ENCODE data around the gene ZNF554. TPM values are rescaled to one million over a fixed set of nuclear protein-coding genes. Genes with fewer than 3 reads are reported as not detected.

ZNF554 gene
- total RNA-seq, 1 experiment from 2014 or later = 5.9 TPM

- Histone ChIP-seq H3K4ac (ENCODE audit: low read depth, low read length) (no peak overlapping the region), H3K27me3 (ENCODE audit: insufficient read depth, low read length) (no peaks in the 10 kb centered on the region), H3K23ac (ENCODE audit: insufficient read length, low read depth, low read length) (no peak overlapping the region), H4K20me1 (ENCODE audit: control insufficient read depth, insufficient read depth, insufficient read length) (peaks cover 2% of the 10 kb centered on the region), H3K18ac (ENCODE audit: insufficient read length, low read depth, low read length) (no peak overlapping the region), H2BK15ac (ENCODE audit: low read depth, low read length) (no peak overlapping the region), H3K9ac (ENCODE audit: extremely low read depth, insufficient read length, low read length) (no peak overlapping the region), H2AK5ac (ENCODE audit: insufficient read length, low read length) (no peak overlapping the region), H3K23me2 (ENCODE audit: insufficient read length, low read depth, low read length, poor library complexity, severe bottlenecking) (no peaks in the 10 kb centered on the region), H3K56ac (ENCODE audit: insufficient read length, low read depth, low read length) (no peak overlapping the region), H3K4me2 (ENCODE audit: insufficient read depth, insufficient read length, low read length) (no peak overlapping the region), H3K27ac (ENCODE audit: insufficient read length, low read depth, low read length) (no peak overlapping the region), H4K8ac (replicated peaks; ENCODE audit: insufficient read length, low read depth, low read length) (no peak overlapping the region), H3K14ac (ENCODE audit: insufficient read depth, low read length) (no peak overlapping the region), H4K5ac (ENCODE audit: insufficient read length, low read depth, low read length) (no peak overlapping the region), H3K4me1 (ENCODE audit: insufficient read depth, low read length) (no peaks in the 10 kb centered on the region), H3K79me2 (ENCODE audit: insufficient read depth, low read length) (no peaks in the 10 kb centered on the region), H2BK5ac (ENCODE audit: insufficient read length, low read length) (no peak overlapping the region), H2BK20ac (ENCODE audit: low read depth, low read length, poor library complexity, severe bottlenecking) (no peak overlapping the region), H3K9me3 (ENCODE audit: control insufficient read depth, low read depth, low read length) (no peaks in the 10 kb centered on the region), H2BK12ac (ENCODE audit: insufficient read length, low read depth, low read length) (no peak overlapping the region), H4K91ac (ENCODE audit: insufficient read length, low read depth, low read length) (no peak overlapping the region), H2AFZ (ENCODE audit: low read length) (no peak overlapping the region), H3K79me1 (ENCODE audit: insufficient read depth, low read depth, low read length, poor library complexity, severe bottlenecking) (no peaks in the 10 kb centered on the region), H3T11ph (ENCODE audit: low read length) (no peak overlapping the region), H2BK120ac (ENCODE audit: low read depth, low read length, poor library complexity, severe bottlenecking) (no peak overlapping the region)
- no peak overlapping the region for H3K4me3 Mint-ChIP-seq
- peaks cover 0 to 2% of the 10 kb centered on the region in 2 experiments; a peak in 3 of 5 replicates for H3K9me3 Mint-ChIP-seq
- H3K36me3 Mint-ChIP-seq (ENCODE audit: insufficient read depth in 1 of 3, low read depth in 3 of 3) = peaks cover 4 to 27% (median 9%) of the 10 kb centered on the region in 3 experiments; a peak in 6 of 7 replicates
- no peak for DNase-seq
- H3K27me3 Mint-ChIP-seq (ENCODE audit: low read depth) = peaks cover 1% of the 10 kb centered on the region
- no peak for TF ChIP-seq CTCF (conservative IDR thresholded peaks at IDR 0.05)
- H3K27ac Mint-ChIP-seq = peak overlapping the region in 1 of 3 experiments; percentile 91; a peak in 3 of 7 replicates
- H3K4me1 Mint-ChIP-seq = peaks cover 3% of the 10 kb centered on the region in 2 experiments; a peak in 1 of 4 replicates
- no CpG with 5 or more reads among the region's 15 CpGs for WGBS (ENCODE audit: extremely low coverage, insufficient read length, low lambda C conversion rate)
Measured at GRCh38 chr19:2815923-2816322, 3.7 kb upstream of the ZNF554 start.
